Endothelial cell of umbilical vein (primary cell): Measurements from ENCODE around the gene CEMIP. TPM values are rescaled to one million over a fixed set of nuclear protein-coding genes. Genes with fewer than 3 reads are reported as not detected.

Source experiments
- BruUV-seq: library from RNA; stranded (reverse); fragments of 400-500 nt; replicated peaks from 2 replicates; lab custom pipeline; 2021; lab: Mats Ljungman, UMichigan
- CTCF ChIA-PET: fragments of 300-600, 350-600 bp; sonication (Branson Sonifier 250); formaldehyde crosslinking; loops from one replicate; lab custom pipeline; 2021; ENCODE audit warnings: antibody characterized with exemption, inconsistent platforms; lab: Charles Lee
- POLR2A ChIA-PET: fragments of 300-600, 350-600 bp; sonication (Branson Sonifier 250); formaldehyde crosslinking; loops from one replicate; lab custom pipeline; 2021; ENCODE audit warnings: antibody characterized with exemption, inconsistent platforms; lab: Charles Lee
- DNase-seq: peaks from one replicate; pipeline ENCODE4 v3.0.0-alpha.2; 2011; ENCODE audit warnings: low read depth, low spot score
- FAIRE-seq: peaks from 2 replicates; lab custom pipeline; 2011; peaks lifted over from hg19 to GRCh38; lab: Jason Lieb, UNC
- H2AFZ ChIP-seq: 2 replicates; pipeline ENCODE4 v1.6.0; 2012; ENCODE audit warnings: low read depth, low read length, control low read depth, inconsistent platforms
- H3K27ac ChIP-seq: 2 replicates; pipeline ENCODE4 v1.5.1; 2011; ENCODE audit warnings: low read depth, mild to moderate bottlenecking, control low read depth, low read length, moderate library complexity; ENCODE audit not compliant: insufficient read depth
- H3K27me3 ChIP-seq, 2 experiments: 2 replicates each; pipeline versions ENCODE4 v1.6.0 to v1.6.1; 2011; ENCODE audit warnings: low read length in 2 of 2, mixed read lengths in 1 of 2; ENCODE audit not compliant: control insufficient read depth in 2 of 2, insufficient read depth in 2 of 2
- H3K36me3 ChIP-seq, 2 experiments: 2 replicates in 1 of 2; 3 replicates in 1 of 2; pipeline ENCODE4 v1.5.1; 2011; ENCODE audit warnings: low read length in 2 of 2, mild to moderate bottlenecking in 1 of 2, moderate library complexity in 1 of 2; ENCODE audit not compliant: control insufficient read depth in 2 of 2, insufficient read depth in 2 of 2; ENCODE audit errors: extremely low read depth in 1 of 2
- H3K4me1 ChIP-seq: 3 replicates; pipeline ENCODE4 v1.5.1; 2011; ENCODE audit warnings: mild to moderate bottlenecking, low read length; ENCODE audit not compliant: control insufficient read depth, insufficient read depth; ENCODE audit errors: extremely low read depth
- H3K4me2 ChIP-seq: 2 replicates; pipeline ENCODE4 v1.6.1; 2011; ENCODE audit warnings: low read length, control low read depth, mixed read lengths; ENCODE audit not compliant: insufficient read depth
- H3K4me3 ChIP-seq, 3 experiments: fragments of 200-600 bp in 1 of 3; sonication (generic), shearing (Covaris generic) in 1 of 3; replicated peaks in 1 of 3; 2 replicates each; pipeline ENCODE4 v1.5.1; 2011 to 2016; ENCODE audit warnings: control low read depth in 3 of 3, low read length in 3 of 3, mild to moderate bottlenecking in 2 of 3, inconsistent platforms in 1 of 3, low read depth in 1 of 3, moderate library complexity in 1 of 3; ENCODE audit not compliant: insufficient read depth in 1 of 3
- H3K79me2 ChIP-seq: 2 replicates; pipeline ENCODE4 v1.6.0; 2012; ENCODE audit warnings: low read length, inconsistent platforms; ENCODE audit not compliant: control insufficient read depth, insufficient read depth
- H3K9ac ChIP-seq: replicated peaks from 2 replicates; pipeline ENCODE3; 2011; ENCODE audit warnings: low read length, control low read depth; ENCODE audit not compliant: insufficient read depth; ENCODE audit errors: extremely low read depth
- H3K9me1 ChIP-seq: replicated peaks from 3 replicates; pipeline ENCODE4 v1.6.0; 2011; ENCODE audit warnings: mild to moderate bottlenecking, low read length; ENCODE audit not compliant: control insufficient read depth, insufficient read depth; ENCODE audit errors: extremely low read depth
- H3K9me3 ChIP-seq: replicated peaks from 2 replicates; pipeline ENCODE4 v1.5.1; 2012; ENCODE audit warnings: low read length, inconsistent platforms; ENCODE audit not compliant: control insufficient read depth, insufficient read depth
- H4K20me1 ChIP-seq: replicated peaks from 2 replicates; pipeline ENCODE3; 2011; ENCODE audit warnings: mild to moderate bottlenecking, low read length; ENCODE audit not compliant: control insufficient read depth, insufficient read depth; ENCODE audit errors: extremely low read depth
- CTCF ChIP-seq, 2 donors: IDR thresholded peaks; 1 replicate in 1 of 2; 2 replicates in 1 of 2; pipeline ENCODE4 v1.5.1; 2011; ENCODE audit warnings: low read length in 2 of 2, mild to moderate bottlenecking in 2 of 2, moderate library complexity in 2 of 2, control low read depth in 1 of 2, inconsistent platforms in 1 of 2, low read depth in 1 of 2; ENCODE audit not compliant: insufficient read depth in 1 of 2; ENCODE audit errors: extremely low read depth in 1 of 2
- FOS ChIP-seq: IDR thresholded peaks from 2 replicates; pipeline ENCODE4 v1.6.1; 2011; ENCODE audit warnings: mild to moderate bottlenecking, low read length, moderate library complexity, borderline replicate concordance; ENCODE audit not compliant: insufficient read depth
- GATA2 ChIP-seq: IDR thresholded peaks from 2 replicates; pipeline ENCODE4 v1.7.0; 2011; ENCODE audit warnings: low read depth, mild to moderate bottlenecking, moderate library complexity, mixed read lengths, low read length; ENCODE audit not compliant: insufficient read length, insufficient read depth
- MAX ChIP-seq: IDR thresholded peaks from 2 replicates; pipeline ENCODE4 v1.6.1; 2011; ENCODE audit not compliant: insufficient read depth, insufficient read length
- MYC ChIP-seq: IDR thresholded peaks from one replicate; pipeline ENCODE4 v1.6.1; 2011; ENCODE audit warnings: mild to moderate bottlenecking, low read depth, low read length
- POLR2A ChIP-seq: IDR thresholded peaks from 2 replicates; pipeline ENCODE4 v1.6.1; 2012; ENCODE audit warnings: low read depth, mild to moderate bottlenecking, control low read depth, low read length
- POLR2AphosphoS5 ChIP-seq: IDR thresholded peaks from 2 replicates; pipeline ENCODE4 v1.6.1; 2012; ENCODE audit warnings: low read depth, mild to moderate bottlenecking, control low read depth, low read length, moderate library complexity; ENCODE audit not compliant: insufficient read depth
- dilution Hi-C: fragments of 300-500 bp; cut with MboI; formaldehyde crosslinking; loops from one replicate; pipeline ENCODE4 v1.15.0; 2019; ENCODE audit warnings: low sequenced_read_pairs; ENCODE audit not compliant: extremely low pct_ligation_motif_present
- intact Hi-C: fragments of 100-400 bp; cut with micrococcal nuclease; formaldehyde crosslinking; loops from one replicate; pipeline ENCODE4 v1.10.0; 2022
- polyA plus RNA-seq, 4 experiments: library from polyadenylated mRNA; depleted of rRNA in 3 of 4; stranded (reverse) in 3 of 4; unstranded in 1 of 4; fragments of >200 nt; gene quantifications; 2 replicates each; pipeline versions ENCODE4 v1.2.1 to v1.2.3, GENCODE V29; 2011 to 2012; ENCODE audit warnings: missing spikeins in 1 of 4
- total RNA-seq: library from RNA; stranded (reverse); gene quantifications from 2 replicates; pipeline ENCODE4 v1.2.3, GENCODE V29; 2021

CEMIP gene
- total and polyA plus RNA-seq, 2 donors (not counting 3 experiments of a cell fraction or from before 2014, with no cell fraction given): 0.01 TPM; not detected in 1

GRCh38 chr15:80936288-80937078 lies 157.3 kb downstream of the CEMIP start:
- FAIRE-seq (no peak), DNase-seq (no peak)
- ChIA-PET POLR2A (no interaction called here), CTCF (interaction anchor here (1.9 kb wide), 1 partner anchor 330 kb away, joined by 9 read pairs; no protein-coding TSS in a partner anchor)
- Histone ChIP-seq H3K79me2 (no peaks in the 10 kb centered on the region), H3K9ac (no peak overlapping the region), H3K9me3 (no peaks in the 10 kb centered on the region), H3K4me2 (no peak overlapping the region), H3K36me3 (no peaks in the 10 kb centered on the region), H3K9me1 (no peaks in the 10 kb centered on the region), H3K27ac (no peak overlapping the region), H2AFZ (no peak overlapping the region), H3K4me3 (no peak overlapping the region), H4K20me1 (no peaks in the 10 kb centered on the region), H3K27me3 (no peaks in the 10 kb centered on the region), H3K4me1 (peaks cover 18% of the 10 kb centered on the region)
- intact Hi-C loops (loop anchor here (10.0 kb wide), 1 partner anchor 1052 kb away; no protein-coding TSS in a partner anchor), dilution Hi-C loops (no loop called here)
- TF ChIP-seq MYC (no peak), POLR2AphosphoS5 (no peak), GATA2 (no peak), POLR2A (no peak), MAX (no peak), FOS (no peak), CTCF (IDR thresholded peaks at IDR 0.05; ENCODE audit: extremely low read depth in 1 of 2, insufficient read depth in 1 of 2, low read depth in 1 of 2, low read length in 2 of 2) (no peak)
- no TSS peak for BruUV-seq
